GM23338 (cell line): ENCODE results near the gene GSC2. TPM values are rescaled to one million over a fixed set of nuclear protein-coding genes. Genes with fewer than 3 reads are reported as not detected.

Experiments
- ATAC-seq: fragments of 200-7000 bp; cut with Tn5 transposase; 3 replicates; pipeline ENCODE4 v1.9.1; 2020
- DNase-seq: peaks from one replicate; pipeline ENCODE4 v3.0.0-alpha.2; 2015; ENCODE audit warnings: low spot score
- H2AFZ ChIP-seq: fragments of 200-600 bp; sonication (generic); 2 replicates; pipeline ENCODE4 v1.8.0; 2016; ENCODE audit warnings: antibody characterized with exemption, mild to moderate bottlenecking, moderate library complexity
- H3F3A ChIP-seq: fragments of 200-600 bp; sonication (generic); replicated peaks from 2 replicates; pipeline ENCODE4 v1.8.0; 2017; ENCODE audit warnings: antibody characterized with exemption, mixed run types, low read depth
- H3K27ac ChIP-seq: fragments of 200-600 bp; sonication (generic); 2 replicates; pipeline ENCODE4 v1.6.1; 2016; ENCODE audit warnings: low read depth
- H3K27me3 ChIP-seq: fragments of 200-600 bp; sonication (generic); 2 replicates; pipeline ENCODE4 v1.8.0; 2016; ENCODE audit warnings: mild to moderate bottlenecking, mixed run types, moderate library complexity; ENCODE audit not compliant: insufficient read depth
- H3K36me3 ChIP-seq: fragments of 200-600 bp; sonication (generic); 2 replicates; pipeline ENCODE4 v1.8.0; 2016; ENCODE audit warnings: mild to moderate bottlenecking; ENCODE audit not compliant: insufficient read depth
- H3K4me1 ChIP-seq: fragments of 200-600 bp; sonication (generic); 2 replicates; pipeline ENCODE4 v1.8.0; 2016; ENCODE audit warnings: mild to moderate bottlenecking, moderate library complexity; ENCODE audit not compliant: insufficient read depth
- H3K4me2 ChIP-seq: fragments of 200-600 bp; sonication (generic); 2 replicates; pipeline ENCODE4 v1.7.1; 2017; ENCODE audit warnings: mixed run types
- H3K4me3 ChIP-seq: fragments of 200-600 bp; sonication (generic); 2 replicates; pipeline ENCODE4 v1.6.1; 2016; ENCODE audit warnings: mixed run types
- H3K79me2 ChIP-seq: fragments of 200-600 bp; sonication (generic); replicated peaks from 2 replicates; pipeline ENCODE4 v1.8.0; 2017; ENCODE audit warnings: mild to moderate bottlenecking; ENCODE audit not compliant: insufficient read depth
- H3K9me2 ChIP-seq: fragments of 200-600 bp; sonication (generic); 2 replicates; pipeline ENCODE4 v1.8.0; 2017; ENCODE audit not compliant: insufficient read depth
- H4K20me1 ChIP-seq: fragments of 200-600 bp; sonication (generic); replicated peaks from 2 replicates; pipeline ENCODE4 v1.8.0; 2017; ENCODE audit warnings: mild to moderate bottlenecking; ENCODE audit not compliant: insufficient read depth
- H3K27ac Mint-ChIP-seq: 2 replicates; pipeline ENCODE4 v1.8.0; 2020; ENCODE audit warnings: inconsistent platforms, mild to moderate bottlenecking, moderate library complexity, mixed read lengths
- H3K27me3 Mint-ChIP-seq: 3 replicates; pipeline ENCODE4 v1.8.0; 2022; ENCODE audit warnings: low read depth, mild to moderate bottlenecking, moderate library complexity, mixed read lengths, inconsistent platforms; ENCODE audit not compliant: insufficient read depth, poor library complexity
- H3K36me3 Mint-ChIP-seq: 3 replicates; pipeline ENCODE4 v1.8.0; 2021; ENCODE audit warnings: low read depth, mild to moderate bottlenecking, inconsistent platforms, moderate library complexity, mixed read lengths
- H3K4me1 Mint-ChIP-seq: 3 replicates; pipeline ENCODE4 v1.8.0; 2020; ENCODE audit warnings: mild to moderate bottlenecking, inconsistent platforms, mixed read lengths
- H3K4me3 Mint-ChIP-seq: 3 replicates; pipeline ENCODE4 v1.8.0; 2021; ENCODE audit warnings: moderate library complexity, mild to moderate bottlenecking, inconsistent platforms, mixed read lengths
- H3K9me3 Mint-ChIP-seq: 3 replicates; pipeline ENCODE4 v1.8.0; 2020; ENCODE audit warnings: moderate library complexity, mild to moderate bottlenecking, inconsistent platforms, mixed read lengths
- CREB1 ChIP-seq: fragments of 250-450 bp; sonication (Bioruptor Pico); IDR thresholded peaks from 2 replicates; pipeline ENCODE4 v1.5.0; 2020; ENCODE audit warnings: low read depth, mild to moderate bottlenecking, moderate library complexity
- EZH2 ChIP-seq: fragments of 200-600 bp; sonication (generic); IDR thresholded peaks from one replicate; pipeline ENCODE4 v1.8.0; 2017; ENCODE audit warnings: antibody characterized with exemption, mild to moderate bottlenecking, low read depth; ENCODE audit not compliant: unreplicated experiment
- EZH2phosphoT487 ChIP-seq: fragments of 200-600 bp; sonication (generic); IDR thresholded peaks from one replicate; pipeline ENCODE4 v1.8.1; 2018; ENCODE audit warnings: antibody characterized with exemption; ENCODE audit not compliant: unreplicated experiment
- NANOG ChIP-seq: IDR thresholded peaks from 2 replicates; pipeline ENCODE4 v1.6.1; 2016; ENCODE audit warnings: antibody characterized with exemption, borderline replicate concordance
- POLR2AphosphoS5 ChIP-seq: IDR thresholded peaks from 2 replicates; pipeline ENCODE4 v1.6.1; 2016; ENCODE audit warnings: antibody characterized with exemption, low read depth
- STAT1 ChIP-seq: IDR thresholded peaks from one replicate; pipeline ENCODE4 v1.6.1; 2016; ENCODE audit warnings: antibody characterized with exemption; ENCODE audit not compliant: unreplicated experiment
- ZNF114 ChIP-seq: fragments of 250-450 bp; sonication (Bioruptor Pico); IDR thresholded peaks from 2 replicates; pipeline ENCODE4 v1.5.0; 2020; ENCODE audit warnings: mild to moderate bottlenecking, moderate library complexity
- ZNF331 ChIP-seq: fragments of 250-450 bp; sonication (Bioruptor Pico); IDR thresholded peaks from 2 replicates; pipeline ENCODE4 v1.5.0; 2020; ENCODE audit warnings: low read depth, mild to moderate bottlenecking, moderate library complexity
- polyA plus RNA-seq: library from polyadenylated mRNA; unstranded; fragments of >200 nt; fragmentation: Nextera tagmentation; extraction: Ambion mirVana; gene quantifications from 2 replicates; pipeline ENCODE4 v1.2.1, GENCODE V29; 2016
- total RNA-seq: library from RNA; depleted of rRNA; stranded (reverse); fragments of >200 nt; shearing (Covaris generic); gene quantifications from 2 replicates; pipeline ENCODE4 v1.2.3, GENCODE V29; 2014
- TF ChIP-seq, protein P1 (sequence below): IDR thresholded peaks from 2 replicates; pipeline ENCODE4 v1.6.1; 2016; ENCODE audit warnings: antibody characterized with exemption
- TF ChIP-seq, protein P2 (sequence below), 2 experiments: fragments of 200-600 bp in 1 of 2; sonication (generic) in 1 of 2; conservative IDR thresholded peaks; 2 replicates each; pipeline versions ENCODE4 v1.5.1 to v1.6.1; 2016 to 2017; ENCODE audit warnings: antibody characterized with exemption in 2 of 2, low read depth in 2 of 2, mild to moderate bottlenecking in 2 of 2, moderate library complexity in 1 of 2
- TF ChIP-seq, protein P3 (sequence below): fragments of 250-450 bp; sonication (Bioruptor Pico); IDR thresholded peaks from 2 replicates; pipeline ENCODE4 v1.5.0; 2020; ENCODE audit warnings: mild to moderate bottlenecking, moderate library complexity

GSC2 gene
- total and polyA plus RNA-seq, 2 experiments from 2014 or later, result not detected

DNA sequence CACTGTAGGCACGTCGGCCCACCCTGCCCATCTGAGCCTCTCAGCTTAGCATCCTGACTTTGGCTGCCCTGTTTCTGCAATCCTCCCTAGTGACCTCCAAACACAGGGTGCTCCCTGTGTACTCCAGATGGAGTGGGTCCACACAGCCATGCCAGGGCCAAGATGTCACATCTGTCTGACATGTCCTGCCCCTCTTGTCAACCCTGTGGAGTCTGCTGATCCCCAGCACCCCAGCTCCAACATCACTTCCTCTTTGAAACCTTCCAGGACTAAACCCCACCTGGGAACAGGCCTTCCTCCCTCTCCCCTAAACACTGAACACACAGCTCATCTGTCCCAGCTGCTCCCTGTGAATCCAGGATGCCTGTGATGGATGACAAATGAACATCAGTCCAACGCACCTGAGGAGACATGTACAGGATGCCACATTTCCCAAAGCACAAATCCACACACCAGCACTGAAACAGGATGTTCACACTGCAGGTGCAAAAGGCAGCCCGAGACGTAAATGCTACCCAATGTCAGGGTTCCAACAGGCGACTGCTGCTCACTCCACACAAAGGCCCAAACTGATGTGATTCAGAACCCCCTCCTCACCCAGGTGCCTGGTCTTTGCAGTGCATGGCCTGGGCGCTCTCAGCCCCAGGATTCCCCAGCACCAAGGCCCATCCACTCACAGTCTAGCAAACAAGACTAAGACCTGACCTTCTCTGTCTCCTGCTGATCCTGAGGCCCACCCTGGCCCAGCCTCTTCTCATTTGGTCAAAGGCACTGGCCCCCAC lies 21.0 kb downstream of the GSC2 start:
- Histone ChIP-seq H3K27ac (no peak overlapping the region), H3K36me3 (no peaks in the 10 kb centered on the region), H4K20me1 (no peaks in the 10 kb centered on the region), H3K79me2 (no peaks in the 10 kb centered on the region), H3K4me3 (no peak overlapping the region), H3K4me1 (no peaks in the 10 kb centered on the region), H3F3A (no peaks in the 10 kb centered on the region), H2AFZ (no peak overlapping the region), H3K4me2 (no peak overlapping the region), H3K27me3 (no peaks in the 10 kb centered on the region), H3K9me2 (no peaks in the 10 kb centered on the region)
- TF ChIP-seq NANOG (no peak), STAT1 (no peak), ZNF331 (CRISPR knock-in tag) (no peak)
- TF ChIP-seq, protein P1, sequence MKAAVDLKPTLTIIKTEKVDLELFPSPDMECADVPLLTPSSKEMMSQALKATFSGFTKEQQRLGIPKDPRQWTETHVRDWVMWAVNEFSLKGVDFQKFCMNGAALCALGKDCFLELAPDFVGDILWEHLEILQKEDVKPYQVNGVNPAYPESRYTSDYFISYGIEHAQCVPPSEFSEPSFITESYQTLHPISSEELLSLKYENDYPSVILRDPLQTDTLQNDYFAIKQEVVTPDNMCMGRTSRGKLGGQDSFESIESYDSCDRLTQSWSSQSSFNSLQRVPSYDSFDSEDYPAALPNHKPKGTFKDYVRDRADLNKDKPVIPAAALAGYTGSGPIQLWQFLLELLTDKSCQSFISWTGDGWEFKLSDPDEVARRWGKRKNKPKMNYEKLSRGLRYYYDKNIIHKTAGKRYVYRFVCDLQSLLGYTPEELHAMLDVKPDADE, result no peak
- H3K27me3 Mint-ChIP-seq, result peaks cover 14% of the 10 kb centered on the region
- H3K27ac Mint-ChIP-seq, result no peak overlapping the region
- no peak overlapping the region for H3K4me3 Mint-ChIP-seq
- peaks cover 15% of the 10 kb centered on the region; the same call in 2 of the 3 replicates for H3K36me3 Mint-ChIP-seq
- ATAC-seq (no peak), DNase-seq (no peak)
- no peaks in the 10 kb centered on the region for H3K9me3 Mint-ChIP-seq
- H3K4me1 Mint-ChIP-seq, result peaks cover 8% of the 10 kb centered on the region; the same call in 2 of the 3 replicates

DNA sequence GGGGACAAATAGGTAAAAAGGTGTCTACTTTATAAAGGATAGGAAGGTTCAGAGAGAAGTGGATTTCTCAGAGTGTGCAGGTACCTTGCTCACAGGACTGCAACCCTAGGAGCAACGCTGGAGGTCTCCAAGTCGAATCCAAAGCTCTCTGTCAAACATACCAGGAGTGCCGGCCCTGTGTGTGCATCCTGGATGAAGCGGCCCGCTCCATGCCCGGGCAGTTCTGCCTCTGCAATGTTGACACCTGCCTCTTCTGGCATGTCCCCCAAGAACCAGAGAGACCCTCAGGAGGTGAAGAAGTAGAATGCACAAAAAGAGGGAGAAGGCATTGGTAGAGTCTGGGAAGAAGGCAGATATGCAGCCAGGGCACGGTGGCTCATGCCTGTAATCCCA lies 22.1 kb downstream of the GSC2 start:
- Histone ChIP-seq H3K27ac (no peak overlapping the region), H3K9me2 (no peaks in the 10 kb centered on the region), H3K79me2 (no peaks in the 10 kb centered on the region), H2AFZ (no peak overlapping the region), H3F3A (no peaks in the 10 kb centered on the region; the same call in 1 of the 2 replicates), H3K4me2 (no peak overlapping the region), H3K27me3 (no peaks in the 10 kb centered on the region), H3K4me1 (peaks cover 6% of the 10 kb centered on the region; the same call in 1 of the 2 replicates), H3K36me3 (no peaks in the 10 kb centered on the region), H4K20me1 (no peaks in the 10 kb centered on the region), H3K4me3 (no peak overlapping the region)
- Mint-ChIP-seq H3K27ac (no peak overlapping the region), H3K4me1 (peaks cover 16% of the 10 kb centered on the region), H3K36me3 (peaks cover 7% of the 10 kb centered on the region; the same call in 2 of the 3 replicates), H3K27me3 (peaks cover 18% of the 10 kb centered on the region), H3K4me3 (no peak overlapping the region; the same call in 2 of the 3 replicates), H3K9me3 (no peaks in the 10 kb centered on the region)
- no peak for DNase-seq
- no peak for ATAC-seq
- TF ChIP-seq, protein P2, sequence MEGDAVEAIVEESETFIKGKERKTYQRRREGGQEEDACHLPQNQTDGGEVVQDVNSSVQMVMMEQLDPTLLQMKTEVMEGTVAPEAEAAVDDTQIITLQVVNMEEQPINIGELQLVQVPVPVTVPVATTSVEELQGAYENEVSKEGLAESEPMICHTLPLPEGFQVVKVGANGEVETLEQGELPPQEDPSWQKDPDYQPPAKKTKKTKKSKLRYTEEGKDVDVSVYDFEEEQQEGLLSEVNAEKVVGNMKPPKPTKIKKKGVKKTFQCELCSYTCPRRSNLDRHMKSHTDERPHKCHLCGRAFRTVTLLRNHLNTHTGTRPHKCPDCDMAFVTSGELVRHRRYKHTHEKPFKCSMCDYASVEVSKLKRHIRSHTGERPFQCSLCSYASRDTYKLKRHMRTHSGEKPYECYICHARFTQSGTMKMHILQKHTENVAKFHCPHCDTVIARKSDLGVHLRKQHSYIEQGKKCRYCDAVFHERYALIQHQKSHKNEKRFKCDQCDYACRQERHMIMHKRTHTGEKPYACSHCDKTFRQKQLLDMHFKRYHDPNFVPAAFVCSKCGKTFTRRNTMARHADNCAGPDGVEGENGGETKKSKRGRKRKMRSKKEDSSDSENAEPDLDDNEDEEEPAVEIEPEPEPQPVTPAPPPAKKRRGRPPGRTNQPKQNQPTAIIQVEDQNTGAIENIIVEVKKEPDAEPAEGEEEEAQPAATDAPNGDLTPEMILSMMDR (conservative IDR thresholded peaks at IDR 0.05; ENCODE audit: low read depth in 2 of 2), result no peak
- TF ChIP-seq POLR2AphosphoS5 (no peak), NANOG (no peak), EZH2phosphoT487 (no peak), ZNF331 (CRISPR knock-in tag) (no peak), ZNF114 (CRISPR knock-in tag) (no peak), EZH2 (no peak), CREB1 (CRISPR knock-in tag) (no peak), STAT1 (no peak)
- TF ChIP-seq, protein P3, sequence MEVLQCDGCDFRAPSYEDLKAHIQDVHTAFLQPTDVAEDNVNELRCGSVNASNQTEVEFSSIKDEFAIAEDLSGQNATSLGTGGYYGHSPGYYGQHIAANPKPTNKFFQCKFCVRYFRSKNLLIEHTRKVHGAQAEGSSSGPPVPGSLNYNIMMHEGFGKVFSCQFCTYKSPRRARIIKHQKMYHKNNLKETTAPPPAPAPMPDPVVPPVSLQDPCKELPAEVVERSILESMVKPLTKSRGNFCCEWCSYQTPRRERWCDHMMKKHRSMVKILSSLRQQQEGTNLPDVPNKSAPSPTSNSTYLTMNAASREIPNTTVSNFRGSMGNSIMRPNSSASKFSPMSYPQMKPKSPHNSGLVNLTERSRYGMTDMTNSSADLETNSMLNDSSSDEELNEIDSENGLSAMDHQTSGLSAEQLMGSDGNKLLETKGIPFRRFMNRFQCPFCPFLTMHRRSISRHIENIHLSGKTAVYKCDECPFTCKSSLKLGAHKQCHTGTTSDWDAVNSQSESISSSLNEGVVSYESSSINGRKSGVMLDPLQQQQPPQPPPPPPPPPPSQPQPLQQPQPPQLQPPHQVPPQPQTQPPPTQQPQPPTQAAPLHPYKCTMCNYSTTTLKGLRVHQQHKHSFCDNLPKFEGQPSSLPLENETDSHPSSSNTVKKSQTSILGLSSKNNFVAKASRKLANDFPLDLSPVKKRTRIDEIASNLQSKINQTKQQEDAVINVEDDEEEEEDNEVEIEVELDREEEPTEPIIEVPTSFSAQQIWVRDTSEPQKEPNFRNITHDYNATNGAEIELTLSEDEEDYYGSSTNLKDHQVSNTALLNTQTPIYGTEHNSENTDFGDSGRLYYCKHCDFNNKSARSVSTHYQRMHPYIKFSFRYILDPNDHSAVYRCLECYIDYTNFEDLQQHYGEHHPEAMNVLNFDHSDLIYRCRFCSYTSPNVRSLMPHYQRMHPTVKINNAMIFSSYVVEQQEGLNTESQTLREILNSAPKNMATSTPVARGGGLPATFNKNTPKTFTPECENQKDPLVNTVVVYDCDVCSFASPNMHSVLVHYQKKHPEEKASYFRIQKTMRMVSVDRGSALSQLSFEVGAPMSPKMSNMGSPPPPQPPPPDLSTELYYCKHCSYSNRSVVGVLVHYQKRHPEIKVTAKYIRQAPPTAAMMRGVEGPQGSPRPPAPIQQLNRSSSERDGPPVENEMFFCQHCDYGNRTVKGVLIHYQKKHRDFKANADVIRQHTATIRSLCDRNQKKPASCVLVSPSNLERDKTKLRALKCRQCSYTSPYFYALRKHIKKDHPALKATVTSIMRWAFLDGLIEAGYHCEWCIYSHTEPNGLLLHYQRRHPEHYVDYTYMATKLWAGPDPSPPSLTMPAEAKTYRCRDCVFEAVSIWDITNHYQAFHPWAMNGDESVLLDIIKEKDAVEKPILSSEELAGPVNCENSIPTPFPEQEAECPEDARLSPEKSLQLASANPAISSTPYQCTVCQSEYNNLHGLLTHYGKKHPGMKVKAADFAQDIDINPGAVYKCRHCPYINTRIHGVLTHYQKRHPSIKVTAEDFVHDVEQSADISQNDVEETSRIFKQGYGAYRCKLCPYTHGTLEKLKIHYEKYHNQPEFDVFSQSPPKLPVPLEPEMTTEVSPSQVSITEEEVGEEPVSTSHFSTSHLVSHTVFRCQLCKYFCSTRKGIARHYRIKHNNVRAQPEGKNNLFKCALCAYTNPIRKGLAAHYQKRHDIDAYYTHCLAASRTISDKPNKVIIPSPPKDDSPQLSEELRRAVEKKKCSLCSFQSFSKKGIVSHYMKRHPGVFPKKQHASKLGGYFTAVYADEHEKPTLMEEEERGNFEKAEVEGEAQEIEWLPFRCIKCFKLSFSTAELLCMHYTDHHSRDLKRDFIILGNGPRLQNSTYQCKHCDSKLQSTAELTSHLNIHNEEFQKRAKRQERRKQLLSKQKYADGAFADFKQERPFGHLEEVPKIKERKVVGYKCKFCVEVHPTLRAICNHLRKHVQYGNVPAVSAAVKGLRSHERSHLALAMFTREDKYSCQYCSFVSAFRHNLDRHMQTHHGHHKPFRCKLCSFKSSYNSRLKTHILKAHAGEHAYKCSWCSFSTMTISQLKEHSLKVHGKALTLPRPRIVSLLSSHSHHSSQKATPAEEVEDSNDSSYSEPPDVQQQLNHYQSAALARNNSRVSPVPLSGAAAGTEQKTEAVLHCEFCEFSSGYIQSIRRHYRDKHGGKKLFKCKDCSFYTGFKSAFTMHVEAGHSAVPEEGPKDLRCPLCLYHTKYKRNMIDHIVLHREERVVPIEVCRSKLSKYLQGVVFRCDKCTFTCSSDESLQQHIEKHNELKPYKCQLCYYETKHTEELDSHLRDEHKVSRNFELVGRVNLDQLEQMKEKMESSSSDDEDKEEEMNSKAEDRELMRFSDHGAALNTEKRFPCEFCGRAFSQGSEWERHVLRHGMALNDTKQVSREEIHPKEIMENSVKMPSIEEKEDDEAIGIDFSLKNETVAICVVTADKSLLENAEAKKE (CRISPR knock-in tag), result no peak
